ENCODE measurements around the gene CANT1.
"Not testable (repeated sequence)": the region's sequence is repeated elsewhere in the genome, so short reads cannot be mapped to it uniquely, and the experiment has no call there.

The CANT1 gene

DNA sequence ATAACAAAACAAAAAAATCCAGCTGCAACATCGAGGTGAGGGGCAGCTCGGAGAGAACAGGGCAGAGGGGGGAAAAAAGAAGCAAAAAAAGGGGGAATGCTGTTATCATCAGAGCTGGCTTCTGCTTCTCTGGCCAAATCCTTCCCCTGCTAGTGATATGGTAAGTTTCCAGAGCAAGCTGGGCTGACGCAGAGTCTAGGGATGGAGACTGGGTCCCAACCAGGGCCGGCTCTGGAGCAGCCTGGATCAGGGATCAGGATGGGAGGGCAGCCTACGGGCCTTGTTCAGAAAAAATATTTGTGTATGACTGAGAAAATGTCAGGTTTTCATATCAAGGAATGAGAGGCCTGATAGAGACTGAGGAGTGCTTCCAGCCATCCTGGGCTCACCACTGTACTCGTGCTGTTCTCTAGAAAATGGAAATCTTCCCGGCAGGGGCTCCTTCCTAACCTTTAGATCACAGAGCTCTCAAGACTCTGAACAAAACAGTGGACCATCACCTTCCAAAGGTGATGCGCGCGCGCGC lies 13.7 kb upstream of the CANT1 start:
- Histone ChIP-seq H3K36me3 (ENCODE audit: insufficient read depth, low read length) (no peaks in the 10 kb centered on the region), H3K9me3 (ENCODE audit: low read length) (no peaks in the 10 kb centered on the region), H3K4me3 (ENCODE audit: low read depth in 1 of 2, low read length in 2 of 2) (peak overlapping the region in 1 of 2 donors; percentile 72), H3K27me3 (ENCODE audit: control insufficient read depth in 1 of 2, insufficient read depth in 2 of 2, low read length in 2 of 2) (peaks cover 0 to 19% of the 10 kb centered on the region in 2 donors), H3K27ac (ENCODE audit: low read depth, low read length) (no peak overlapping the region), H3K4me1 (ENCODE audit: insufficient read depth, low read length) (peaks cover 54% of the 10 kb centered on the region), H3K9ac (ENCODE audit: low read length) (no peak overlapping the region)

DNA sequence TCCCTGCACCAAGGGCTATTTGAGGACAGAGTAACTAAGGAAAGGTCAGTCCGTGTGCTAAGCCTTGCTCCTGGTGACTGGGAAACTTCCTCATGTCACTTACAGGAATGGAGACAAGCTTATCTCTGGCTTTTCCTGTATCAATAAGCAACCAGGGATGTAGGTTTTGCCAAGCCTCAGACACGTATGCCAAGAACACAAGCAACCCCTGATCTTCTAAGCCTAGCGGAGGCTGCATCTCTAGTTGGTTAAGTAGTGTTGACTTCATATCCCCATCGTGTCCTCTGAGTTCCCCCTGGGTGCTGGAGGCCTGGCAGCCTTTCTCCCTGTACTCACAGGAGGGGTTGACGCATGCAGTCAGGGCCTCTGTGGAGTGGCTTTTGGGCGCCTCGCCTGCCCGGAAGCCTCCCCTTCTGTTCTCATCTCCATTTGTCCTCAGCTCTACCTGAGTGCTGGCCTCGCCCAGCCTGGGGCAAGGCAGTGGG lies 13.0 kb upstream of the CANT1 start:
- Histone ChIP-seq H3K27ac (ENCODE audit: low read depth, low read length) (no peak overlapping the region), H3K9me3 (ENCODE audit: low read length) (no peaks in the 10 kb centered on the region), H3K9ac (ENCODE audit: low read length) (no peak overlapping the region), H3K36me3 (ENCODE audit: insufficient read depth, low read length) (no peaks in the 10 kb centered on the region), H3K27me3 (ENCODE audit: control insufficient read depth in 1 of 2, insufficient read depth in 2 of 2, low read length in 2 of 2) (peaks cover 0 to 16% of the 10 kb centered on the region in 2 donors), H3K4me3 (ENCODE audit: low read depth in 1 of 2, low read length in 2 of 2) (no peak overlapping the region), H3K4me1 (ENCODE audit: insufficient read depth, low read length) (peaks cover 47% of the 10 kb centered on the region)

DNA sequence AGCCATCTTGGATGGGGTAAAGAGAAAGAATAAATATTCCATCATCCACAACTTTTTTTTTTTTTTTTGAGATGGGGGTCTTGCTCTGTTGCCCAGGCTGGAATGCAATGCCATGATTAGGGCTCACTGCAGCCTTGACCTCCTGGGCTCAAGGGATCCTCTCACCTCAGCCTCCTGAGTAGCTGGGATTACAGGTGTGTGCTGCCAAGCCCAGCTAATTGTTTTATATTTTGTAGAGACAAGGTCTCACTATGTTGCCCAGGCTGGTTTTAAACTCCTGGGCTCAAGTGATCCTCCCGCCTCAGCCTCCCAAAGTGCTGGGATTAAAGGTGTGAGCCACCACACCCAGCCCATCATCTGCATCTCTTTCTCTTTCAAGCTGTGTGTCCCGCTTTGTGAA lies 12.4 kb upstream of the CANT1 start:
- not testable (repeated sequence) for H3K27me3 ChIP-seq (ENCODE audit: control insufficient read depth in 1 of 2, insufficient read depth in 2 of 2, low read length in 2 of 2); H3K27ac ChIP-seq (ENCODE audit: low read depth, low read length); H3K36me3 ChIP-seq (ENCODE audit: insufficient read depth, low read length); H3K4me3 ChIP-seq (ENCODE audit: low read depth in 1 of 2, low read length in 2 of 2); H3K9ac ChIP-seq (ENCODE audit: low read length); H3K9me3 ChIP-seq (ENCODE audit: low read length)
- peaks cover 41% of the 10 kb centered on the region for H3K4me1 ChIP-seq (ENCODE audit: insufficient read depth, low read length)

DNA sequence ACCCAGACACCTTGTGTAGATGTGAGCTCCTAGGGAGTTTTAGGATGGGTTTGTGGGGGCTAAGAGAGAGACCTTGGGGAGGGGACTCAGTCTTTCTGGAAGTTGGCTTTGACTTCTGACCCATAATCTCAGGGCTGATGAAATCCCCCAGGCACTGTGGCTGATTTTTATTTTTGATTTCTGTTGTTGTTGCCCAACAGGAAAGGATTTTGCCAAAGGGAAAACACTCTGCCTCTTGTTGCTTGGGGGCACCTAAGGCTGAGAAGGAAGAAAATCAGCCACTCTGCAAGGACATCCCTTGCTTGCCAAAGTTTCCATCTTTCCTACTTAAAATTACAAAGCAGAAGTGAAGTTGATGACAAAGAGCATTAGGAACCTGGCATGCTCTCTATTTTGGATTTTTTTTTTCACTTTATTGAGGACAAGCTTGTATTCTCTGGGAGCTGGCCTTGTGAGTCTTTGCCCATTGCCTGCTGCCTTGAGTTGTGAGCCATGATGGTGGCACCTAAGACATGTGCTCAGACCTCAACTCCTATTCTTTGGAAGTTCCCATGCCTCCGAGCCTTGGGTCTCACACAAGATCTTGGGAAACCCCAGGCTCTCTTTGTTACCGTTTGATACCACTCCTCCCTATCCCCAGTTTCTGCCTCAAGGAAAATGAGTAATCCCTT lies 11.2 kb upstream of the CANT1 start:
- Histone ChIP-seq H3K9ac (ENCODE audit: low read length) (no peak overlapping the region), H3K27ac (ENCODE audit: low read depth, low read length) (no peak overlapping the region), H3K9me3 (ENCODE audit: low read length) (no peaks in the 10 kb centered on the region), H3K27me3 (ENCODE audit: control insufficient read depth in 1 of 2, insufficient read depth in 2 of 2, low read length in 2 of 2) (peaks cover 0 to 5% of the 10 kb centered on the region in 2 donors), H3K4me1 (ENCODE audit: insufficient read depth, low read length) (peaks cover 32% of the 10 kb centered on the region), H3K4me3 (ENCODE audit: low read depth in 1 of 2, low read length in 2 of 2) (no peak overlapping the region), H3K36me3 (ENCODE audit: insufficient read depth, low read length) (no peaks in the 10 kb centered on the region)

DNA sequence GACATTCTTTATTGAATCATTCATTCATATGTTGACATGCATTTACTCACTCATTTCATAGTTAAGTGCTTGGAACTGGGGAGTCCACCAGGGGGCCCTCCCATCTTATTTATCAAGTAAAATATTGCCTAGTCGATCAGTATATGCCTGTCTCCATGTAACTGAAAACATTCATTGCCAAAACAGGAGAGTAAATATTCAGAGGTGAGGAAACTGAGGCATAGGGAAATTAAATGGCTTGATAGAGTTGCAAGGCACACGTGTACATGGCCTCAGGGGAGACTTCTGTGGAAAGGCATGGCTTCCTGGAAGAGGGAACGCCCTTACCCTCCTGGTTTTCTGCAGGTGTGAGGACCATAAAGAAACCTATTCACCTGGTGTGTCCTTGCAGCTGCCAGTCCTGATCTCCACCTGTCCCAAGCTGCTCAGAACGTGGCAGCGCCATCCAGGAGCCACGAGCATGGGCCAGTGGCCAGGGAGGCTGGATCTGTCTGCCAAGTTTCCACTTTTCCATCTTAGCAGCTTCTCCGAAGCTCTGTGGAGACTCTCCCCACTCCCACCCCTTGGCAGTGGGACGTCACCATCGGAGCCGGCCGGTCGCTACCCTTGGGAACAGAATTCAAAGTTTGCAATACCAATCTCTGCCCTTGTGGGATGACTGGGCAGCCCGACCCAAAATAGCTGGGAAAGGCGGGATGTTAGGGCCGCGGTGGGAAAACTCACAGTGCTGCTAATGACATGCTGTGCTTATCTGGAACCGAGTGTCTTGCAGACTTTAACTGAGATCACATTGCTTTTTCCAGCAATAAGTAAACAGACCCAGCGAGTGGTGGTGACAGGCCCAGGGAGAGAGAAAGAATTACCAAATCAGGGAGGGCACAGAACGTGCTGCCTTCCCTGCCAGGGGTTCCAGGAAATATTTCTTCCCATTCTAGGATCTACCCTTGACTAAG lies 10.3 kb upstream of the CANT1 start:
- H3K27ac ChIP-seq (ENCODE audit: low read depth, low read length), result no peak overlapping the region

DNA sequence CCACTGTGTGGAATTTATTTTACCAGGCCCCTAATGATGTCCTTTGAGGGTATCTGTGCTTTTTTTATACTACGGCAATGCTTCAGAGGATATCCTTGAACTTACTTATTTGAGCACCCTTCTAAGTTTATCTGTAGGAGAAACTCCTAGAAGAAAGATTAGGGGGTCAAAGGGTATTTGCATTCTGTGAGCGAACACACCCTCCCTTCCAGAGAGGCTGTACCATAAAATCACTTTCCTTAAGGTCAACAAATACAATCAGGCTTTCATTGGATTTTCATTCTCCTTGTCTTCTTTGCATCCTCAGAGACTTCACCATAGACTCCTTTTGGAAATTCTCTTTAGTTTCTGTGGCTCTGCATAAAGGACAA lies 9.7 kb upstream of the CANT1 start:
- Histone ChIP-seq H3K4me1 (ENCODE audit: insufficient read depth, low read length) (peaks cover 21% of the 10 kb centered on the region), H3K4me3 (ENCODE audit: low read depth in 1 of 2, low read length in 2 of 2) (no peak overlapping the region), H3K27me3 (ENCODE audit: control insufficient read depth in 1 of 2, insufficient read depth in 2 of 2, low read length in 2 of 2) (no peaks in the 10 kb centered on the region), H3K9me3 (ENCODE audit: low read length) (no peaks in the 10 kb centered on the region), H3K9ac (ENCODE audit: low read length) (no peak overlapping the region), H3K27ac (ENCODE audit: low read depth, low read length) (no peak overlapping the region), H3K36me3 (ENCODE audit: insufficient read depth, low read length) (no peaks in the 10 kb centered on the region)

More for the DNA sequence above, 10.3 kb upstream of the CANT1 start:
- peaks cover 0 to 2% of the 10 kb centered on the region in 2 donors for H3K27me3 ChIP-seq (ENCODE audit: control insufficient read depth in 1 of 2, insufficient read depth in 2 of 2, low read length in 2 of 2)
- no peak overlapping the region for H3K9ac ChIP-seq (ENCODE audit: low read length)
- peaks cover 25% of the 10 kb centered on the region for H3K4me1 ChIP-seq (ENCODE audit: insufficient read depth, low read length)
- H3K4me3 ChIP-seq (ENCODE audit: low read depth in 1 of 2, low read length in 2 of 2), result peak overlapping the region in 1 of 2 donors; percentile 39
- no peaks in the 10 kb centered on the region for H3K36me3 ChIP-seq (ENCODE audit: insufficient read depth, low read length)
- H3K9me3 ChIP-seq (ENCODE audit: low read length), result no peaks in the 10 kb centered on the region

DNA sequence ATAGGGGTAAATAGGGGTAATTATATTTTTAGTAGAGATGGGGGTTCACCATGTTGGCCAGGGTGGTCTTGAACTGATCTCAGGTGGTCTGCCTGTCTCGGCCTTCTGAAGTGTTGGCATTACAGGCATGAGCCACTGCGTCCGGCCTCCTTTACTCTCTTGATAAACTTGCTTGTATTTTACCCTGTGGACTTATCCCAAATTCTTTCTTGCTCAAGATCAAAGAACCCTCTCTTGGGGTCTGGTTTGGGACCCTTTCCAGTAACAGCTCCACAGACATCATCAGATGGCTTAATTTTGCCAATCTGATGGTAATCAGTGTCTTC lies 8.8 kb upstream of the CANT1 start:
- Histone ChIP-seq H3K4me3 (ENCODE audit: low read depth in 1 of 2, low read length in 2 of 2) (no peak overlapping the region), H3K27me3 (ENCODE audit: control insufficient read depth in 1 of 2, insufficient read depth in 2 of 2, low read length in 2 of 2) (no peaks in the 10 kb centered on the region), H3K36me3 (ENCODE audit: insufficient read depth, low read length) (no peaks in the 10 kb centered on the region), H3K9me3 (ENCODE audit: low read length) (no peaks in the 10 kb centered on the region), H3K27ac (ENCODE audit: low read depth, low read length) (no peak overlapping the region), H3K4me1 (ENCODE audit: insufficient read depth, low read length) (peaks cover 16% of the 10 kb centered on the region), H3K9ac (ENCODE audit: low read length) (no peak overlapping the region)

DNA sequence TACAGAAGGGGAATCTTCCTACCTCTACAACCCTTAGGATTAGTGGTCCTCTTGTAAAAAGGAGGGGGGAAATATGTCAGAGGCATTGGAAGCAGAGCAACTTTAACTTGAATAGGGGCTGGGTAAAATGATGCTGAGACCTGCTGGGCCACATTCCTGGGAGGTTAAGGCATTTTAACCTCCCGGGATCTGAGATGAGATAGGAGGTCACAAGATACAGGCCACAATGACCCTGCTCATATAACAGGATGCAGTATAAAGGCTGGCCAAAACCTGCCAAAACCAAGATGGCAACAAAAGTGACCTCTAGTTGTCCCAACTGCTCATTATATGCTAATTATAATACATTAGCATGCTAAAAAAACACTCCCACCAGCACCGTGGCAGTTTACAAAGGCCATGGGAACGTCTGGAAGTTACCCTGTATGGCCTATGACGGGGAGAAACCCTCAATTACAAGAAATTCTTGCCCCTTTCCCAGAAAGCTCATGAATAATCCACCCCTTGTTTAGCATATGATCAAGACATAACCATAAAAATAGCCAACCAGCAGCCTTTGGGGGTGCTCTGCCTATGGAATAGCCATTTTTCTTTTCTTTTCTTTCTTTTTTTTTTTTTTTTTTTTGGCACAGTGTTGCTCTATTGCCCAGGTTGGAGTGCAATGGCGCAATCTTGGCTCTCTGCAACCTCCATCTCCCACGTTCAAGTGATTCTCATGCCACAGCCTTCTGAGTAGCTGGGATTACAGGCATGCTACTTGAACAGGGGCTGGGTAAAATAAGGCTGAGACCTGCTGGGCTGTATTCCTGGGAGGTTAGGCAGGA lies 8.2 kb upstream of the CANT1 start:
- H3K9ac ChIP-seq (ENCODE audit: low read length), result no peak overlapping the region
- no peak overlapping the region for H3K4me3 ChIP-seq (ENCODE audit: low read depth in 1 of 2, low read length in 2 of 2)
- no peaks in the 10 kb centered on the region for H3K36me3 ChIP-seq (ENCODE audit: insufficient read depth, low read length)
- peaks cover 16% of the 10 kb centered on the region for H3K4me1 ChIP-seq (ENCODE audit: insufficient read depth, low read length)
- no peaks in the 10 kb centered on the region for H3K9me3 ChIP-seq (ENCODE audit: low read length)
- no peaks in the 10 kb centered on the region for H3K27me3 ChIP-seq (ENCODE audit: control insufficient read depth in 1 of 2, insufficient read depth in 2 of 2, low read length in 2 of 2)
- H3K27ac ChIP-seq (ENCODE audit: low read depth, low read length), result no peak overlapping the region

DNA sequence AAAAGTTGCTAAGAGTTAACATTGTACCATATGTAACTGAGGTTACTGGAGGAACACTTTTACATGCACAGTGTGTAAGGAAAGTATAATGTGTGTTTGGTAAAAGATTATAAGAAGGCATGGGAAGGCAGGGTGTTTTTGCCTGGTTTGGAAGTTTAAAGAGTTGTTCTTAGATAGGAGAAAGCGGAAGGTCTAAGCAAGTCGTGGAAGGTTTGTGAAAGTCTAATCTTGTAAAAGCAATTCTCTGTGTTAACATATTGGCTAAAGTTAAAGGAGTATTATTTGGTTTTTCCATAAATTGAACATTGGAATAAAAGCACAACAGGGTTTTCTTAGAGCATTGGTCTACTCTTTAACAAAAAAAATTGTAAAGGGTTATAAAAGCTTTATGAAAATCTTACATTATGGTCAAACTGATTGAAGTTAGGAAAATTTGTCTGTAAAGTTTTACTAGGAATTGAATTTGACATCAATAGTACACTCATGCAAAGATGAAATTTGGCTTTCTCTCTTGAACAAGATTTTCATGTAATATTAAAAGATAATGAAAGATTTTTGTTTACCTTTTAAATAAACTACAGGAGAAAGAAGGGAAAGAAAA lies 4.7 kb upstream of the CANT1 start:
- no peaks in the 10 kb centered on the region for H3K36me3 ChIP-seq (ENCODE audit: insufficient read depth, low read length)
- no peaks in the 10 kb centered on the region for H3K9me3 ChIP-seq (ENCODE audit: low read length)
- H3K9ac ChIP-seq (ENCODE audit: low read length), result no peak overlapping the region
- no peak overlapping the region for H3K4me3 ChIP-seq (ENCODE audit: low read depth in 1 of 2, low read length in 2 of 2)
- peaks cover 4% of the 10 kb centered on the region for H3K4me1 ChIP-seq (ENCODE audit: insufficient read depth, low read length)
- no peaks in the 10 kb centered on the region for H3K27me3 ChIP-seq (ENCODE audit: control insufficient read depth in 1 of 2, insufficient read depth in 2 of 2, low read length in 2 of 2)
- H3K27ac ChIP-seq (ENCODE audit: low read depth, low read length), result no peak overlapping the region

DNA sequence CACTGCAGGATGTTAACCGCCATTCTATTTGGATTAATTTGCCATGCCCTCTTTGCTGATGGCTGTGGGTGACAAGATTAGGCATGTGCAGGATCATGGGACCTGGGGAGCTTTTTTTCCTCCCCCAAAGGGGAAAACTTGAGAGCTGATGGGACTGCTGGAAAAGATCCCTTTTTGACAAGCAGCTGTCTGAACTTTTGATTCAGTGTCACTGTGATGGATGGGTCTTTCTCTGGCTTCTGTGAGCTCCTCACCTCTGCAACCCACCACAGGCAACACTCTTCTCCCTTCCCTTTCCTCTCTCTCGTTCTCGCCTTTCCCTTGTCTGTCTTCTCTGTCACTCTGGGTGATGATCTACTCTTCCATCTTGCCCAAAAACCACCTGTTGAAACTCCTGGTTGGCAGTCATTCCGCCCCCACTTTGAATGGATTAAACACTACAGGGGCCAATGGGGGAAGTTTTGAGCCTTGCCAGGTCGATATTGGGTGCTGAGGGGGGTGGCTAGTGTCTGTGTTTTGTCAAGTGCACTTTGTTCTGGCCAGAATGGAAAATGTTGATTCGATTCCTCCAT lies 3.1 kb upstream of the CANT1 start:
- Histone ChIP-seq H3K36me3 (ENCODE audit: insufficient read depth, low read length) (no peaks in the 10 kb centered on the region), H3K4me3 (ENCODE audit: low read depth in 1 of 2, low read length in 2 of 2) (no peak overlapping the region), H3K4me1 (ENCODE audit: insufficient read depth, low read length) (peaks cover 16% of the 10 kb centered on the region), H3K27me3 (ENCODE audit: control insufficient read depth in 1 of 2, insufficient read depth in 2 of 2, low read length in 2 of 2) (no peaks in the 10 kb centered on the region), H3K27ac (ENCODE audit: low read depth, low read length) (no peak overlapping the region), H3K9me3 (ENCODE audit: low read length) (no peaks in the 10 kb centered on the region), H3K9ac (ENCODE audit: low read length) (no peak overlapping the region)

Data from muscle layer of colon (tissue), 2 donors.